LNCaP clone FGC (cell line): ENCODE data around the gene PPM1H.

Experiments
- DNase-seq: peaks from one replicate; pipeline ENCODE4 v3.0.0-alpha.2; 2011; ENCODE audit warnings: low read depth
- H3K4me3 ChIP-seq: 2 replicates; pipeline ENCODE4 v1.5.1; 2011; ENCODE audit warnings: mild to moderate bottlenecking, low read depth, low read length, control low read depth
- CTCF ChIP-seq: IDR thresholded peaks from 2 replicates; pipeline ENCODE4 v1.5.1; 2012; ENCODE audit warnings: mild to moderate bottlenecking; ENCODE audit not compliant: control insufficient read depth, insufficient read depth; ENCODE audit errors: extremely low read depth

The PPM1H gene

GRCh38 chr12:62691309-62691708 lies 243.6 kb downstream of the PPM1H start:
- no peak for TF ChIP-seq CTCF
- DNase-seq = no peak
- no peak overlapping the region for H3K4me3 ChIP-seq

DNA sequence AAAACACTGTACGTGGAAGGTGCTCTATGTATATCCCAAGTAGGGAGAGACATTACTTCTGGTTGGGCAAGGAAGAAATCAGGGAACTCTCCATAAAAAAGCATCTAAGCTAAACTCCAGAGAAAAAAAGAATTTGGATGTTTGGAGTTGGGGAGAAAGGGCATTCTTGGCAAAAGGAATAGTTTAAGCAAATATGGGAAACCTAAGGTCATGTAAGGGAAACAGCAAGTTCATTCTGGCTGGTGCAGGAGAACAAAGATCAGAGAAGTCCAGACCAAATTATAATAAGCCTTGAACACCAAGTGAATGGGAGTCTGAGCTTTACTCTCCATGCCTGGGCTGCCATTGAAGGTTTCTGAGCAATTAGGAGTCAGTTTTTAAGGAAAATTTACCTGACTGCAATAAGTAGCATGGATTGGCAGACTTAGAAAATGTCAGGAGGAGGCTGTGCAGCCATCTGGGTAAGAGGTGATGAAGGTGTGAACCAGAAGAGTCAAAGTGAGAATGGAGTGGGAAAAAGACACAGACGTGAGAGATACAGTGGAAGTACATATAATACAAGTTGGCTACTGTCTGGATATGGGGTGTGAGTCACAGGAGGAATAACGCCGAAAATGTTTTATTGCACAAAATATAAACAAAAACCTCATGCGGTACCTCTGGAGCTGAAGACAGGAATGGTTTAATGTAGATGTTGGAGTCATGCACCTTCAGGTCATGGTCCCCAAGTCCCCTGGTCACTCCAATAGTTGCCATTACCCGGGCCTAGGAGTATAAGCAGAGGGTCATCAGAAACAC lies 245.7 kb downstream of the PPM1H start:
- H3K4me3 ChIP-seq = no peak overlapping the region
- DNase-seq = no peak
- no peak for TF ChIP-seq CTCF

DNA sequence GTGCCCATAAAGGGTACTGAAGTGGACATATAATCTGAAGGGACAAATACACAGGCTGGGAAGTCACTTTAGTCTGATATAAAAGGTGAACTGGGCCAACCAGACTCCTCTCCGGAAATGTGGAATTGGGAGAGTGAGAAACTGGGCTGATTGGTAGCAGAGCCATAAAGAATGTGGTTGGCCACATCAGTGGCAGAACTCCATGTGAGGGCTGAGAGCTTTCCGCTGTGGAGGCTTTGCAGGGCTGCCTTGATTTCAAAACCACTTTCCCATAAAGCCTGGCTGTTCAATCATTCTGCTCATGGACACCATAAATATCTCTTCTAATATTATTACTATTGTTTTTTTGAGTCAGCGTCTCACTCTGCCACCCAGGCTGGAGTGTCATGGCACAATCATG lies 248.0 kb downstream of the PPM1H start:
- TF ChIP-seq CTCF = no peak
- H3K4me3 ChIP-seq = no peak overlapping the region
- DNase-seq = no peak

DNA sequence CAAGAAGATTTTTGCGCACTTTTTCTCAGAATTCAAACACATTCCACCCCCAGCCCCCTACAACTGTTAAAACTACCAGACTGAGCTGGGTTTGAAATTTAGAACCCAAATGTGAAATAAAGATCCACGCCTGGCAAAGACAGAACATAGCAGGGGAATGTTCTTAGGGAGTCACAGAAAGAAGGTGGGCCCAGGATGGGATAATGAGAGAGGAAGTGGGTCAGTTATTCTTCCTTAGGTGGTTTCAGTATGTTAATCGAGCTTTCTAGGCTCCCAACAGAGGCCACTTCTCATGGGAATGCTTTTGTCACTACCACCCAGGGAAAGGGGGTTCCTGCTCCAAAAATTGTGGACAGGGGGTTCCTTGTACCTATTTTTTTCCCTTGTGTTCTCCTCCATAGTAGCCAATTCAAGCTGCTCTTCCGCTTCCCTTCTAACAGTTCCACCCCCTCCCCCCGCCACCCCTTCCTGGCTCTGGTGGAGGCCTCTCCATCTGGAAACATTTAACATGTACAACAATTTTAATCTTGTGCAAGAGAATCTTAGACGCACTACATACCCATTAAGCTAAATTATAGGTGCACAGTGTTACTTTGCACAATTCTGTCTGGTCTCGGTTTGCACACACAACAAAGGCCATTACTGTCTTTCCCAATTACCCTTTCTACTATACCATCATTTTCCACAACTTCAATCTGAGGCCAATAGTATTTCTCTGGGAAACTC lies 250.2 kb downstream of the PPM1H start:
- no peak overlapping the region for H3K4me3 ChIP-seq
- TF ChIP-seq CTCF = no peak
- no peak for DNase-seq

GRCh38 chr12:62683776-62684569 lies 251.0 kb downstream of the PPM1H start:
- DNase-seq = no peak
- no peak overlapping the region for H3K4me3 ChIP-seq
- TF ChIP-seq CTCF = no peak

- no peak for DNase-seq
- no peak for TF ChIP-seq CTCF
These were observed 253.6 kb downstream of the PPM1H start for GRCh38 chr12:62681306-62681705.

More at GRCh38 chr12:62681306-62681705, 253.6 kb downstream of the PPM1H start:
- H3K4me3 ChIP-seq = no peak overlapping the region
